HEK293T (cell line): ENCODE results near the gene TMCO6.

Source experiments
- BHLHE40 ChIP-seq: fragments of 450-650 bp; IDR thresholded peaks from 2 replicates; pipeline ENCODE4 v1.6.1; 2016; ENCODE audit warnings: mild to moderate bottlenecking, moderate library complexity, borderline replicate concordance
- FOXA1 ChIP-seq: fragments of 450-650 bp; IDR thresholded peaks from 2 replicates; pipeline ENCODE4 v1.6.1; 2016; ENCODE audit warnings: mild to moderate bottlenecking
- FOXM1 ChIP-seq: fragments of 450-650 bp; IDR thresholded peaks from 2 replicates; pipeline ENCODE4 v1.6.1; 2017; ENCODE audit warnings: mild to moderate bottlenecking, borderline replicate concordance
- NFRKB ChIP-seq: fragments of 450-650 bp; IDR thresholded peaks from 2 replicates; pipeline ENCODE4 v1.6.1; 2016; ENCODE audit warnings: mild to moderate bottlenecking, moderate library complexity
- SP1 ChIP-seq: fragments of 450-650 bp; IDR thresholded peaks from 2 replicates; pipeline ENCODE4 v1.6.1; 2017
- SUZ12 ChIP-seq: fragments of 450-650 bp; IDR thresholded peaks from 2 replicates; pipeline ENCODE4 v1.6.1; 2016; ENCODE audit warnings: mild to moderate bottlenecking
- ZNF384 ChIP-seq: fragments of 450-650 bp; IDR thresholded peaks from 2 replicates; pipeline ENCODE4 v1.6.1; 2016

GRCh38 chr5:140694276-140694675 is 55.0 kb downstream of the TMCO6 start:
- TF ChIP-seq FOXA1 (no peak), BHLHE40 (no peak), NFRKB (no peak), SP1 (no peak), SUZ12 (no peak), FOXM1 (no peak), ZNF384 (no peak)
